Mesothelial cell of epicardium (in vitro differentiated cells): ENCODE data around the gene PWP1. TPM values are rescaled to one million over a fixed set of nuclear protein-coding genes. Genes with fewer than 3 reads are reported as not detected.
A peak's percentile ranks its signal among the peaks of the same experiment; 100 is the strongest.

Experiments
- DNase-seq, 2 experiments: peaks; one replicate each; pipeline ENCODE4 v3.0.0; 2021; ENCODE audit warnings: low spot score in 2 of 2; ENCODE audit not compliant: unreplicated experiment in 2 of 2
- H3K27ac Mint-ChIP-seq: 2 replicates; pipeline ENCODE4 v1.8.0; 2021; ENCODE audit warnings: mixed read lengths
- H3K27me3 Mint-ChIP-seq: 2 replicates; pipeline ENCODE4 v1.8.0; 2021; ENCODE audit warnings: low read depth, mixed read lengths
- H3K36me3 Mint-ChIP-seq: 2 replicates; pipeline ENCODE4 v1.8.0; 2021; ENCODE audit warnings: mixed read lengths
- H3K4me1 Mint-ChIP-seq: 2 replicates; pipeline ENCODE4 v1.8.0; 2021; ENCODE audit warnings: mixed read lengths
- H3K4me3 Mint-ChIP-seq: 2 replicates; pipeline ENCODE4 v1.8.0; 2021; ENCODE audit warnings: mild to moderate bottlenecking, moderate library complexity, mixed read lengths
- H3K9me3 Mint-ChIP-seq: 2 replicates; pipeline ENCODE4 v1.8.0; 2021; ENCODE audit warnings: mixed read lengths
- total RNA-seq: library from RNA; stranded (reverse); gene quantifications from 3 replicates; pipeline ENCODE4 v1.2.1, GENCODE V29; 2021
- TF ChIP-seq, protein P1 (sequence below): fragments of 200-600 bp; sonication (generic); IDR thresholded peaks from one replicate; pipeline ENCODE4 v1.5.0; 2021; ENCODE audit warnings: antibody characterized with exemption; ENCODE audit not compliant: unreplicated experiment

Gene PWP1
- total RNA-seq, 1 donor from 2014 or later = 29.8 TPM

DNA sequence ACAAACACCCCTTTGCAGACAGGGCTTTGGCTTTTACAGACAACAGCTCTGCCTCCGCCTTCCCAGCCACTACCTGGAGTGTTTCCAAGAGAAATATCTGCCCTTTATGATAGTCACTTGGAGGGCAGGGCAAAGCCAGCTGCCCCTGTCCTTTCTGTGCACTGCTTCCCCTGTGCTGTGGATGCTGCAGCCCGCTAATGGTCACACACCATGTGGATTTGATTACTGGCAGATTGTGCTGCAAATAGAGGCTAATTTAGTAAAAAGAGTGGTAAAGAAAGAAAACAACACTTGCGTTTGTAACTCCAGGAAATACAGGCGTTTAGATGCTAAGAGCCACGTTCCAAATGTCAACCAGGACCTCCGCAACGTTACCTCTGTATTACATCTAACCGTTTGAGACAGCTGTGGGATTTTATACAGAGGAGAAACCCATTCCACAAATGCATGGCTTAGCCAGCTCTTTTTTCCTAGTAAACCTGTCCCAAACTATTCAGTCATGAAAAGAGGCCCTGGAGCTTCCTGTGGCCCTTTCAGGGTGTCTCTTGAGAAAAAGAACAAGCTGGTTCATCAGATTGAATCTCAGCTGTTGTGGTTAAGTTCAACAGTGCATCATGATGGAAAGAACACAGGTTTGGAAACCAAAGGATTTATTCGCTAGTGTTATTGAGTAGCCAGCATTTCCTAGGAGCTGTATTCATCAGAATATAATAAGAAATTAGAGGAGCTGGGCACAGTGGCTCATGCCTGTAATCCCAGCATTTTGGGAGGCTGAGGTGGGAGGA, 30.1 kb upstream of the PWP1 start:
- peak overlapping the region; percentile 62 for H3K27ac Mint-ChIP-seq
- no peak overlapping the region for H3K4me3 Mint-ChIP-seq
- no peak for DNase-seq
- peaks cover 17% of the 10 kb centered on the region for H3K4me1 Mint-ChIP-seq
- peaks cover 5% of the 10 kb centered on the region for H3K27me3 Mint-ChIP-seq
- no peaks in the 10 kb centered on the region for H3K36me3 Mint-ChIP-seq
- TF ChIP-seq, protein P1, sequence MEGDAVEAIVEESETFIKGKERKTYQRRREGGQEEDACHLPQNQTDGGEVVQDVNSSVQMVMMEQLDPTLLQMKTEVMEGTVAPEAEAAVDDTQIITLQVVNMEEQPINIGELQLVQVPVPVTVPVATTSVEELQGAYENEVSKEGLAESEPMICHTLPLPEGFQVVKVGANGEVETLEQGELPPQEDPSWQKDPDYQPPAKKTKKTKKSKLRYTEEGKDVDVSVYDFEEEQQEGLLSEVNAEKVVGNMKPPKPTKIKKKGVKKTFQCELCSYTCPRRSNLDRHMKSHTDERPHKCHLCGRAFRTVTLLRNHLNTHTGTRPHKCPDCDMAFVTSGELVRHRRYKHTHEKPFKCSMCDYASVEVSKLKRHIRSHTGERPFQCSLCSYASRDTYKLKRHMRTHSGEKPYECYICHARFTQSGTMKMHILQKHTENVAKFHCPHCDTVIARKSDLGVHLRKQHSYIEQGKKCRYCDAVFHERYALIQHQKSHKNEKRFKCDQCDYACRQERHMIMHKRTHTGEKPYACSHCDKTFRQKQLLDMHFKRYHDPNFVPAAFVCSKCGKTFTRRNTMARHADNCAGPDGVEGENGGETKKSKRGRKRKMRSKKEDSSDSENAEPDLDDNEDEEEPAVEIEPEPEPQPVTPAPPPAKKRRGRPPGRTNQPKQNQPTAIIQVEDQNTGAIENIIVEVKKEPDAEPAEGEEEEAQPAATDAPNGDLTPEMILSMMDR = no peak
- no peaks in the 10 kb centered on the region for H3K9me3 Mint-ChIP-seq

DNA sequence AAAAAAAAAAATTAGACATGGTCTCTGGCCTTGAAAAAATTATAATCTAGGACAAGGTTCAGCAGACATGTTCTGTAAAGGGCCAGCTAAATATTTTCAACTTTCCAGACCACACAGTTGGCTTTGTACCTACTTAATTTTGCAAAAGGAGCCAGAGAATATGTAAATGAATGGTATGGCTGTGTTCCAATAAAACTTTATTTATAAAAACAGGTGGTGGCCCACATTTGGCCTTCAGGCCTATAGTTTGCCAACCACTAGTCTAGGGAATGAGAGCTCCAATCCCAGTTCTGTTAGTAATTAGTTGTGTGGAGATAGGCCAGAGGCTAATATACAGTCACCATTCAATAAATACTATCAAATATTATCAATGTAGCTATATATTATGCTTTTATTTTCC, 29.3 kb upstream of the PWP1 start:
- H3K4me3 Mint-ChIP-seq = no peak overlapping the region
- H3K27me3 Mint-ChIP-seq = peaks cover 10% of the 10 kb centered on the region
- H3K9me3 Mint-ChIP-seq = no peaks in the 10 kb centered on the region
- TF ChIP-seq, protein P1 = no peak
- H3K27ac Mint-ChIP-seq = no peak overlapping the region
- H3K36me3 Mint-ChIP-seq = no peaks in the 10 kb centered on the region
- DNase-seq = no peak
- H3K4me1 Mint-ChIP-seq = peaks cover 14% of the 10 kb centered on the region

DNA sequence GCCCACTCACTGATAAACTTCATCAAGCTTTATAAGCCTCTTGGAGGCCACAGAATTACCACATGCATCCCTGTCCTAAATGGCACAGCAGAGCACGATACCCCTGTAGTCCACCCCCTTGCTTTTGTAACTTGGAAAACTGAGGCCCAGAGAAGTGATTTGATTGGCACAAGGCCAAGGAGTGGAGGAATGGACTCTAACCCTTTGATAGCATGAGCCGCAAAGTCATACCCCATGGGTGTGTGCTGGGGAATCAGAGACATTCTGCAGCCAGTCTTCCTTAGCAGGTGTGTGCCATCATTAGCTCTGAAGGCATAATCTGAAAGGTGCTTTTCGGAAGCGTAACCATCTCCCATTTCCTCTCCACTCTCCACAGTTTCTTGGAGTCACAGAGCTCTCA, 28.5 kb upstream of the PWP1 start:
- H3K27ac Mint-ChIP-seq = no peak overlapping the region
- TF ChIP-seq, protein P1 = no peak
- no peaks in the 10 kb centered on the region for H3K9me3 Mint-ChIP-seq
- H3K4me3 Mint-ChIP-seq = no peak overlapping the region
- no peaks in the 10 kb centered on the region for H3K36me3 Mint-ChIP-seq
- peaks cover 8% of the 10 kb centered on the region for H3K4me1 Mint-ChIP-seq
- no peak for DNase-seq
- peaks cover 17% of the 10 kb centered on the region for H3K27me3 Mint-ChIP-seq

DNA sequence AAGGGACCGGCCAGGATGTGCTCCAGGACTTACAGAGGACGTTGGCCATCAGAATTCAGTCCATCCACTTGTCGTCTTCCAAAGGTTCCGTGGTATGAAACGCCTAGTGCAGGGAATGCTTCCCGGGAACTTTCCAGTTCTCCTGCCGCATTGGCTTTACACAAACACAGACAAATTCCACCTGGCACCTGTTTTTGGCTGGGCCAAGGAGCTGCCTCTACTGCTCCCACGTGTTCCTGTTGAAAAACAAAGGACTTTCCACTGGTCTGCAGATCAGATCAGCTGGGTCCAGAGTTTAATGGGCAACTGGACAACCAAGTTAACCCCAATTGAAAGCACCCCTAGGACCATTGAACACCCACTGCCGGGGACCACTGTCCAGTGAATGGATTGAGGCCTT, 28.0 kb upstream of the PWP1 start:
- Mint-ChIP-seq H3K4me3 (no peak overlapping the region), H3K27ac (no peak overlapping the region), H3K9me3 (no peaks in the 10 kb centered on the region), H3K36me3 (no peaks in the 10 kb centered on the region), H3K4me1 (peaks cover 8% of the 10 kb centered on the region), H3K27me3 (peaks cover 21% of the 10 kb centered on the region)
- no peak for DNase-seq
- TF ChIP-seq, protein P1 = no peak

DNA sequence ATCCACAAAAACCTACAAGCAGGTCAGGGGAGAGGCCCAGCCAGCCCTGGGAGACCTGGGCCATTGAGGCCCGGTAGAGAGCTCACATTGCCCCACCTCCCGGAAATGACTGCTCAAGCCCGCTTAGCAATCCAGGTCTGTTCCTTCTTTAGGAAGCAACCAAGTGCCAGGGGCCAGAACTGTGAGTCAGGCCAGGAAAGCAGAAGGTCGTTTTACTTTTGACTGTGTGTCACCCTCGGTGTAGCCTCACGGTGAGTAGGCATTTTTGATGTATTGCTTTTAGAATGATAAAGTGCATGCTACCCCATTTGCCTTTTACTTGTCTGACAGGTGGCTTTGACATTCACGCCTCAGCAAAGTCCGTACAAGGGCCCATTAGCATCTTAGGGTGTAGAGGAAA, 25.4 kb upstream of the PWP1 start:
- Mint-ChIP-seq H3K27me3 (peaks cover 33% of the 10 kb centered on the region), H3K36me3 (no peaks in the 10 kb centered on the region), H3K9me3 (no peaks in the 10 kb centered on the region), H3K27ac (no peak overlapping the region), H3K4me1 (peaks cover 4% of the 10 kb centered on the region), H3K4me3 (no peak overlapping the region)
- DNase-seq = no peak
- TF ChIP-seq, protein P1 = no peak
